ENCODE measurements around the gene DCST1. TPM values are rescaled to one million over a fixed set of nuclear protein-coding genes. Genes with fewer than 3 reads are reported as not detected.

The DCST1 gene
- total RNA-seq, 1 experiment from 2014 or later: not detected

DNA sequence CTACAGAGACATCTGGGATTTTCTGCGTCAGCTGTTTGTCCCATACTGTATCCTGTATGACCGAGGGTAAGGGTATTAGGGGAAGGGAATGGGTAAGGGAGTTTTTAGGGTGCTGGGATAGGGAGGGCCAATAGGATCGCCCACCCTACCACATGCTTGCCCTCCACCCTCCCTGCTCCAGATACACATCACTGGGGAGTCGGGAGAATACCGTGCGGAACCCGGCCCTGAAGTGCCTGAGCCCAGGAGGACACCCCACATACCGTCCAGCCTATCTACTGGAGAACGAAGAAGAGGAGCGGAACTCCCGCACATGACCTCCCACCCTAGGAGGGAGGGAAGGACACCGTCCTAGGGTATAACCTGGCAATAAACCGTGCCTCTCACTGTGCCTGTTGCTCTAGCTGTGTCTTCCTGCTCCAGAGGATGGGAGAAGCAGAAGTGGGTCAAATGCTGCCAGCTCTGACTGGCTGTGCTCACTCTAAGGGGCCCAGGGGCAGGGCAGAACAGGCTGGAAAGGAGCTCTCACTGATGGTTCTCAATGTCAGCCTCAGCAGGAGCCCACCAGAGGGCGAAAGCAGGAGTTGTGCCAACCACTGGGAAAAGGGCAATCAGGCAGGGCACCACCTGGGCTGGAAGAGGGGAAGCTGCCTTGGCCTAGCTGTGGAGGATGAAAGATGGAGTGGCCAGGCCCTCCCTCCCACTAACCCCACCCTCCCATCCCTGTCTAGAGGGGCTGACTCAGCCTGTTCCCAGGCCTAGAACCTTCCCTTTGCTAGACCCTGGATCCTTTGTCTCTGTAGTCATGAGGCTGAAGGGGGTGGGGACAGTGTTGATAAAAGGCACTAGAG lies 40.7 kb upstream of the DCST1 start:
- Histone ChIP-seq H3K27ac (ENCODE audit: low read depth, low read length, poor library complexity, severe bottlenecking) (no peak overlapping the region), H3K9me3 (ENCODE audit: low read depth, low read length, poor library complexity, severe bottlenecking) (no peaks in the 10 kb centered on the region), H3K27me3 (replicated peaks; ENCODE audit: insufficient read depth, low read depth, low read length, poor library complexity) (no peaks in the 10 kb centered on the region), H3K36me3 (ENCODE audit: insufficient read depth, low read length, poor library complexity, severe bottlenecking) (peaks cover 26% of the 10 kb centered on the region), H3K4me3 (ENCODE audit: low read depth, low read length, poor library complexity, severe bottlenecking) (no peak overlapping the region), H3K4me1 (ENCODE audit: insufficient read depth, low read length, poor library complexity, severe bottlenecking) (no peaks in the 10 kb centered on the region)
- no TSS peak for BruUV-seq (replicated peaks)
- no peak for DNase-seq (ENCODE audit: low spot score)
- ChIA-PET CTCF (interaction anchor here (0.6 to 1.1 kb wide), 3 partner anchors 24 to 97 kb away, joined by 3 to 9 read pairs (median 8); no protein-coding TSS in a partner anchor), POLR2A (ENCODE audit: low non-redundant PET) (interaction anchor here (0.5 kb wide), 1 partner anchor 18 kb away, joined by 4 read pairs; no protein-coding TSS in a partner anchor)
- TF ChIP-seq, protein P1, sequence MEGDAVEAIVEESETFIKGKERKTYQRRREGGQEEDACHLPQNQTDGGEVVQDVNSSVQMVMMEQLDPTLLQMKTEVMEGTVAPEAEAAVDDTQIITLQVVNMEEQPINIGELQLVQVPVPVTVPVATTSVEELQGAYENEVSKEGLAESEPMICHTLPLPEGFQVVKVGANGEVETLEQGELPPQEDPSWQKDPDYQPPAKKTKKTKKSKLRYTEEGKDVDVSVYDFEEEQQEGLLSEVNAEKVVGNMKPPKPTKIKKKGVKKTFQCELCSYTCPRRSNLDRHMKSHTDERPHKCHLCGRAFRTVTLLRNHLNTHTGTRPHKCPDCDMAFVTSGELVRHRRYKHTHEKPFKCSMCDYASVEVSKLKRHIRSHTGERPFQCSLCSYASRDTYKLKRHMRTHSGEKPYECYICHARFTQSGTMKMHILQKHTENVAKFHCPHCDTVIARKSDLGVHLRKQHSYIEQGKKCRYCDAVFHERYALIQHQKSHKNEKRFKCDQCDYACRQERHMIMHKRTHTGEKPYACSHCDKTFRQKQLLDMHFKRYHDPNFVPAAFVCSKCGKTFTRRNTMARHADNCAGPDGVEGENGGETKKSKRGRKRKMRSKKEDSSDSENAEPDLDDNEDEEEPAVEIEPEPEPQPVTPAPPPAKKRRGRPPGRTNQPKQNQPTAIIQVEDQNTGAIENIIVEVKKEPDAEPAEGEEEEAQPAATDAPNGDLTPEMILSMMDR (conservative IDR thresholded peaks at IDR 0.05; ENCODE audit: low read depth, low read length): 0 out of 2 replicates have a peak, but pooled peaks have one; percentile 29
- no peak for TF ChIP-seq EZH2 (IDR thresholded peaks at IDR 0.05; ENCODE audit: borderline replicate concordance, low read depth, low read length, poor library complexity, severe bottlenecking)
- intact Hi-C loops (cut with micrococcal nuclease; ENCODE audit: unreplicated experiment): no loop called here

DNA sequence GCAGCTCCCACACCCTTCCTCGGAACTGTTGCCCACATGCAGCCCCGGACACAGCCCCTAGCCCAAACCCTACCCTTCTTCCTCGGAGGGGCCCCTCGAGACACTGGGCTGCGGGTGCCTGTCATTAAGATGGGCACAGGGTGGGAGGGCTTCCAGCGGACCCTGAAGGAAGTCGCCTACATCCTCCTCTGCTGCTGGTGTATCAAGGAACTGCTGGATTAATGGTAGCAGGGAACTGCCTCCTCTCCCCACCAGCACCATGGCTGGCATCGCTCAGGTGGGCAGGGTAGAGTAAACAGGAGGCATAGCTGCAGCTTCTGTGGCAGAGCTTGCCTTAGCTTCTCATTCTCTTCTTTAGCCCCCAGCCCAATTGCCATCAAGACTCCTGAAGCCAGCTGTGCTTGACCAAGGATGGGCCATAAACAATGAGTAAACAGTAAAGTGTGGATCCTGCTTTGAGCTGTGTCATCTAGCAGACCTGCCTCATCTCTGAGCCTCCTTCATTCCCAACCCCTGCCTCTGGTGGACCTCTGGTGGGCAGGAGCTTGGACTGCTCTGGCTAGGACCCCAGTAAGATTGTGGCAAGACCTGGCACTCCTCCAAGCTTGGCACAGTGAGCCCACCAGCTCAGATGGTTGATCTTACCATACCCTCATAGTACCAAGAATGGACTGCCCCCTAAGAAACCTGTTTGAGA lies 39.9 kb upstream of the DCST1 start, which contains the start of gene LENEP:
Gene LENEP (plus strand): TSS at position 15 of the 697 bp plus-strand sequence. CDS start 22 bp downstream, at position 37.
- no TSS peak for BruUV-seq (replicated peaks)
- TF ChIP-seq, protein P1 (conservative IDR thresholded peaks at IDR 0.05; ENCODE audit: low read depth, low read length): no peak
- no peak for TF ChIP-seq EZH2 (IDR thresholded peaks at IDR 0.05; ENCODE audit: borderline replicate concordance, low read depth, low read length, poor library complexity, severe bottlenecking)
- Histone ChIP-seq H3K36me3 (ENCODE audit: insufficient read depth, low read length, poor library complexity, severe bottlenecking) (peaks cover 19% of the 10 kb centered on the region), H3K4me1 (ENCODE audit: insufficient read depth, low read length, poor library complexity, severe bottlenecking) (no peaks in the 10 kb centered on the region), H3K9me3 (ENCODE audit: low read depth, low read length, poor library complexity, severe bottlenecking) (no peaks in the 10 kb centered on the region), H3K27me3 (replicated peaks; ENCODE audit: insufficient read depth, low read depth, low read length, poor library complexity) (no peaks in the 10 kb centered on the region), H3K27ac (ENCODE audit: low read depth, low read length, poor library complexity, severe bottlenecking) (peak within 1 kb of the TSS; percentile 63), H3K4me3 (ENCODE audit: low read depth, low read length, poor library complexity, severe bottlenecking) (no peak within 1 kb of the TSS)
- intact Hi-C loops (cut with micrococcal nuclease; ENCODE audit: unreplicated experiment): no loop called here
- ChIA-PET POLR2A (ENCODE audit: low non-redundant PET) (interaction anchor here (0.5 kb wide), 1 partner anchor 17 kb away, joined by 4 read pairs; no protein-coding TSS in a partner anchor), CTCF (interaction anchor here (0.9 to 1.1 kb wide), 2 partner anchors 24 kb away, joined by 3 read pairs; no protein-coding TSS in a partner anchor)
- no peak for DNase-seq (ENCODE audit: low spot score)

DNA sequence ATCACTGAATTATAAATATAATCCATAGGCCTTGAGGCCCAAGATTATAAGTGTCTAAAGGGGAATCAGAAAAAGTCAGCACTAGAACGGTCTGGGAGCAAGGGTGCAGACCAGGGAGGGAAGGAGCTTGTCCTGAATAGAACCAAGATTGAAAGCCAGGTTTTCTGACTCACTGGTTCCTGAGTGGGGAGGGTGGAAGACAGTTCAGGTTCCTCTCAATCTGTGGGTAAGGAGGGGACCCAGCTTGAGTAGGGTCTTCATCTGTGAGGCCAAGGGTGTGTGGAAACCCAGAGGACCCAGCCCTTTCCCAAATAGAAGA lies 39.4 kb upstream of the DCST1 start:
- no peak for TF ChIP-seq EZH2 (IDR thresholded peaks at IDR 0.05; ENCODE audit: borderline replicate concordance, low read depth, low read length, poor library complexity, severe bottlenecking)
- TF ChIP-seq, protein P1 (conservative IDR thresholded peaks at IDR 0.05; ENCODE audit: low read depth, low read length): no peak
- Histone ChIP-seq H3K27me3 (replicated peaks; ENCODE audit: insufficient read depth, low read depth, low read length, poor library complexity) (no peaks in the 10 kb centered on the region), H3K4me3 (ENCODE audit: low read depth, low read length, poor library complexity, severe bottlenecking) (no peak overlapping the region), H3K9me3 (ENCODE audit: low read depth, low read length, poor library complexity, severe bottlenecking) (no peaks in the 10 kb centered on the region), H3K4me1 (ENCODE audit: insufficient read depth, low read length, poor library complexity, severe bottlenecking) (no peaks in the 10 kb centered on the region), H3K27ac (ENCODE audit: low read depth, low read length, poor library complexity, severe bottlenecking) (peak overlapping the region; percentile 63), H3K36me3 (ENCODE audit: insufficient read depth, low read length, poor library complexity, severe bottlenecking) (peaks cover 14% of the 10 kb centered on the region)
- ChIA-PET POLR2A (ENCODE audit: low non-redundant PET) (no interaction called here), CTCF (interaction anchor here (0.9 to 1.2 kb wide), 2 partner anchors 21 to 23 kb away, joined by 3 to 4 read pairs; no protein-coding TSS in a partner anchor)
- DNase-seq (ENCODE audit: low spot score): no peak
- BruUV-seq (replicated peaks): no TSS peak
- intact Hi-C loops (cut with micrococcal nuclease; ENCODE audit: unreplicated experiment): no loop called here
